Neural cell (in vitro differentiated cells): ENCODE results near the gene GH1.

Source experiments
- CTCF ChIP-seq: fragments of 450-650 bp; IDR thresholded peaks from 2 replicates; pipeline ENCODE4 v1.5.1; 2014; ENCODE audit warnings: antibody characterized with exemption, mild to moderate bottlenecking, moderate library complexity; ENCODE audit not compliant: poor library complexity, severe bottlenecking
- EP300 ChIP-seq: fragments of 450-650 bp; conservative IDR thresholded peaks from 2 replicates; pipeline ENCODE4 v1.6.1; 2014; ENCODE audit warnings: antibody characterized with exemption, mild to moderate bottlenecking, moderate library complexity; ENCODE audit not compliant: poor library complexity, severe bottlenecking
- EZH2 ChIP-seq: fragments of 200-600, 300-800 bp; shearing (Covaris generic), sonication (generic); IDR thresholded peaks from 2 replicates; pipeline ENCODE4 v1.6.1; 2014; ENCODE audit warnings: antibody characterized with exemption, low read length, borderline replicate concordance, mild to moderate bottlenecking; ENCODE audit not compliant: insufficient read depth, poor library complexity, severe bottlenecking
- MXI1 ChIP-seq: fragments of 450-650 bp; conservative IDR thresholded peaks from 2 replicates; pipeline ENCODE4 v1.6.1; 2014; ENCODE audit warnings: antibody characterized with exemption, mild to moderate bottlenecking; ENCODE audit not compliant: poor library complexity, severe bottlenecking
- POLR2AphosphoS5 ChIP-seq: IDR thresholded peaks from 2 replicates; pipeline ENCODE4 v1.6.1; 2012
- RAD21 ChIP-seq: fragments of 450-650 bp; conservative IDR thresholded peaks from 2 replicates; pipeline ENCODE4 v1.6.1; 2014; ENCODE audit warnings: antibody characterized with exemption, mild to moderate bottlenecking, moderate library complexity
- REST ChIP-seq: IDR thresholded peaks from 2 replicates; pipeline ENCODE4 v1.6.1; 2012; ENCODE audit warnings: borderline replicate concordance
- SMC3 ChIP-seq: fragments of 450-650 bp; conservative IDR thresholded peaks from 2 replicates; pipeline ENCODE4 v1.6.1; 2014; ENCODE audit warnings: antibody characterized with exemption, mild to moderate bottlenecking, moderate library complexity; ENCODE audit not compliant: poor library complexity
- TAF1 ChIP-seq: IDR thresholded peaks from 2 replicates; pipeline ENCODE4 v1.6.1; 2012; ENCODE audit warnings: low read depth

- no peak for TF ChIP-seq CTCF
- no peak for TF ChIP-seq EZH2
- TF ChIP-seq SMC3: no peak
- TF ChIP-seq REST: no peak
- TF ChIP-seq TAF1: no peak
- TF ChIP-seq POLR2AphosphoS5: no peak
- TF ChIP-seq MXI1: no peak
- no peak for TF ChIP-seq EP300
- no peak for TF ChIP-seq RAD21
Measured at GRCh38 chr17:63929860-63930766, 11.5 kb upstream of the GH1 start.
